BJ (cell line): ENCODE data around the gene VSIG10L2. TPM values are rescaled to one million over a fixed set of nuclear protein-coding genes. Genes with fewer than 3 reads are reported as not detected.

Experiments used
- CTCF ChIA-PET: fragments of 350-600 bp; formaldehyde crosslinking; extraction: SDS; loops from one replicate; lab custom pipeline; 2021; ENCODE audit warnings: antibody characterized with exemption, inconsistent platforms; lab: Yijun Ruan, JAX
- POLR2A ChIA-PET: fragments of 300-600 bp; sonication (Branson Sonifier 250); formaldehyde crosslinking; extraction: SDS; loops from one replicate; lab custom pipeline; 2021; ENCODE audit warnings: antibody characterized with exemption; lab: Charles Lee
- DNase-seq: peaks from one replicate; pipeline ENCODE4 v3.0.0-alpha.2; 2011; ENCODE audit warnings: low read depth
- H3K27me3 ChIP-seq: 2 replicates; pipeline ENCODE4 v1.6.0; 2011; ENCODE audit warnings: low read length; ENCODE audit not compliant: control insufficient read depth, insufficient read depth
- H3K36me3 ChIP-seq: 2 replicates; pipeline ENCODE4 v1.5.1; 2011; ENCODE audit warnings: low read length; ENCODE audit not compliant: control insufficient read depth, insufficient read depth
- H3K4me3 ChIP-seq: 2 replicates; pipeline ENCODE4 v1.5.1; 2011; ENCODE audit warnings: low read depth, mild to moderate bottlenecking, control low read depth, low read length
- CTCF ChIP-seq: IDR thresholded peaks from 2 replicates; pipeline ENCODE4 v1.5.1; 2011; ENCODE audit warnings: low read depth, mild to moderate bottlenecking, control low read depth, inconsistent platforms, low read length, moderate library complexity; ENCODE audit not compliant: insufficient read depth
- polyA plus RNA-seq: library from polyadenylated mRNA; depleted of rRNA; stranded (reverse); fragments of >200 nt; gene quantifications from 2 replicates; pipeline ENCODE4 v1.2.3, GENCODE V29; 2011

Gene VSIG10L2
- polyA plus RNA-seq, 1 experiment = not detected

GRCh38 chr11:125954123-125954944, 8.5 kb downstream of the VSIG10L2 start:
- TF ChIP-seq CTCF = no peak
- H3K4me3 ChIP-seq = no peak overlapping the region
- DNase-seq = no peak
- H3K36me3 ChIP-seq = no peaks in the 10 kb centered on the region
- H3K27me3 ChIP-seq = no peaks in the 10 kb centered on the region; the same call in 1 of the 2 replicates
- ChIA-PET CTCF (no interaction called here), POLR2A (no interaction called here)

- Histone ChIP-seq H3K4me3 (no peak overlapping the region), H3K36me3 (no peaks in the 10 kb centered on the region), H3K27me3 (no peaks in the 10 kb centered on the region; the same call in 1 of the 2 replicates)
- DNase-seq = no peak
- no peak for TF ChIP-seq CTCF
- CTCF ChIA-PET = interaction anchor here (1.4 kb wide), 1 partner anchor 239 kb away, joined by 3 read pairs; no protein-coding TSS in a partner anchor
- POLR2A ChIA-PET = no interaction called here
Observed at GRCh38 chr11:125954945-125955640, 9.2 kb downstream of the VSIG10L2 start.

GRCh38 chr11:125955856-125956255, 10.0 kb downstream of the VSIG10L2 start:
- no peak overlapping the region for H3K4me3 ChIP-seq
- POLR2A ChIA-PET = no interaction called here
- CTCF ChIA-PET = interaction anchor here (1.4 to 2.8 kb wide), 2 partner anchors 13 to 238 kb away, joined by 3 to 8 read pairs; no protein-coding TSS in a partner anchor
- no peak for TF ChIP-seq CTCF
- H3K27me3 ChIP-seq = no peaks in the 10 kb centered on the region; the same call in 1 of the 2 replicates
- no peak for DNase-seq
- no peaks in the 10 kb centered on the region for H3K36me3 ChIP-seq

- no peak for DNase-seq
- Histone ChIP-seq H3K4me3 (no peak overlapping the region), H3K36me3 (no peaks in the 10 kb centered on the region), H3K27me3 (no peaks in the 10 kb centered on the region; the same call in 1 of the 2 replicates)
- POLR2A ChIA-PET = no interaction called here
- CTCF ChIA-PET = interaction anchor here (1.4 to 2.8 kb wide), 2 partner anchors 14 to 237 kb away, joined by 3 to 8 read pairs; no protein-coding TSS in a partner anchor
- TF ChIP-seq CTCF = no peak
Observed at GRCh38 chr11:125956391-125957134, 10.7 kb downstream of the VSIG10L2 start.
